Activated CD4-positive, alpha-beta T cell treated with anti-CD3 and anti-CD28 coated beads, Interleukin-2, Interleukin-6, amounts not matched to agents 100 ng/mL and 50 ng/mL, durations not matched to agents 16 hours and 8 hours (primary cell): ENCODE measurements around the gene SCFD2.
A peak's percentile ranks its signal among the peaks of the same experiment; 100 is the strongest.
"Not testable (repeated sequence)": the region's sequence is repeated elsewhere in the genome, so short reads cannot be mapped to it uniquely, and the experiment has no call there.

ENCODE experiments used
- DNase-seq: peaks from one replicate; pipeline ENCODE4 v3.0.0-alpha.2; 2020

SCFD2 gene

DNA sequence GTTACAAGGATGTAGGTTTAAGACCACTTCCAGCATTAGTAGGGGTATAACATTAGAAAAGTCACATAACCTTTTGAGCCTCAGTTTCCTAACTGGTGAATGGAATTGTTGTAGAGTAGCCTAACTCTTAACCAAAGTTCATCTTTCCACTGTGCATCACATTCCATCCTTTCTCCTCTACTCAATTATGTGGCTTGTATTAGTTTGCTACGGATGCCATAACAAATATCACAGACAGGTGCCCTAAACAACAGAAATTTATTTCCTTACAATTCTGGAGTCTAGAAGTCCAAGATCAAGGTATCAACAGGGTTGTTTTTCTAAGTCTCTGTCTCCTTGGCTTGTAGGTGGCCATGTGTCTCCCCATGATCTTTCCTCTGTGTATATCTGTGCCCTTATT, 271.8 kb downstream of the SCFD2 start:
- no peak for DNase-seq

DNA sequence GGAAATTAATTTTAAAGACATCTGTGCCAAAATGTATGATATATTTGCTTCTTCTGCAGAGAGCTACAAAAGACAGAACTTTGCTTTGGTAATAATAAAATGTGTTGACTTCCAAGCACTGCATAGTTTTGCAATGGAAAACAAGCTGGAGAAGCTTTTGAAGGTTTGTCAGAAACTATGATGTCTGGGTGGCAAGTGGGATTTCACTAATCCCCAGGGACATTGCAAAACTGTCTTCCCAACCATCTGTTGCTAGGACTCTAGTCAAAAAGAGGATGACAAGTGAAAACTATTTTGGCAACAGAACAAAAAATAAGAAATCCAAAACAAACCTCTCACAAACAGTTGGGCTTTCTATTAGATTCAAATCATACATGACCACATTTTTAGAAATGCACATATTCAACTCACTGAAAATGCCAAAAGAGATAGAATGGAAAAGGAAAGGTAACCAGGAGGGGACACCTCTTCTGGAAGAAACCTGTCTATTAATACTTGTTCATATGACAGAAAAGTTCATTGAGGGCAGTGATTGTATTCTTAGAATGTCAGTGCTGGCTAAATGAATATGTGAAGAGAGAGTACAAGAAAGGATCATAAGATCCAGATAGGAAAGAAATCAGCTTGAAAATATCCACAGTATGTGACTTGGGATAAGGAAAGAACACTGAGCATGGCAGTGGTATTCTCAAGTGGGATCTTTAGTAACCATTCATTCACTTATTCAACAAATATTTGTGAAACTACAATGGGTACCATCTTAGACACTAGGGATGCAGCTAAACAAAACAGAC, 275.7 kb downstream of the SCFD2 start:
- no peak for DNase-seq

- no peak for DNase-seq
These were observed 277.7 kb downstream of the SCFD2 start for GRCh38 chr4:53088152-53088551.

GRCh38 chr4:53076374-53076958, 289.4 kb downstream of the SCFD2 start:
- DNase-seq: no peak

GRCh38 chr4:53075162-53075785, 290.6 kb downstream of the SCFD2 start:
- peak; percentile 38 for DNase-seq

DNA sequence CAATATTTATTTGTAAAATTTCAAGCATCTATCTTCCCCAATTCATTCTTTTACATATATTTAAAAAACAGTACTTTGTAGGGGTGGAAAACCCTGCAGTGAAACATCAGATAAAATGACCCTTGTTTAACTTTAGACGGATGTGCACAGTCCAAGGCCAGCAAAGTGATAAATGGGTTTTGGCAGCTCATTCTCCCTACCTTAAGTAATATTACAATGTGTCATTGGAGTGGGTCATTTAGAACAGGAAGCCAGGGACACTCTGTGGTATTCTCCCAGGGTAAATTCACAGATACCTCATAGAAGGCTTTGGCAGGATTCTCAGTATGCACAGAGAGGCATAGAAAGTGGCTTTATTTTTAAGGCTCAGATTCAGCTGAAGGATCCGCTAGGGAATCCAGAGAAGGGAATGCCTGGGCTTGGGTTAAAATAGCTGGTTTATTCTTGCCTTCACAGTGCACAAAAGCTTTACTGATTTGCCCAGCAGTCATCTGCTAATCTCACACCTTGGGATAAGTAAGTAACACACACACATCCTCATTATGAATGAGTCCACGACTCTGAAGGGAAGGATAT, 297.0 kb downstream of the SCFD2 start:
- DNase-seq: no peak

GRCh38 chr4:53067125-53067802, 298.6 kb downstream of the SCFD2 start:
- peak; percentile 6 for DNase-seq

GRCh38 chr4:53066155-53066554, 299.7 kb downstream of the SCFD2 start:
- no peak for DNase-seq

DNA sequence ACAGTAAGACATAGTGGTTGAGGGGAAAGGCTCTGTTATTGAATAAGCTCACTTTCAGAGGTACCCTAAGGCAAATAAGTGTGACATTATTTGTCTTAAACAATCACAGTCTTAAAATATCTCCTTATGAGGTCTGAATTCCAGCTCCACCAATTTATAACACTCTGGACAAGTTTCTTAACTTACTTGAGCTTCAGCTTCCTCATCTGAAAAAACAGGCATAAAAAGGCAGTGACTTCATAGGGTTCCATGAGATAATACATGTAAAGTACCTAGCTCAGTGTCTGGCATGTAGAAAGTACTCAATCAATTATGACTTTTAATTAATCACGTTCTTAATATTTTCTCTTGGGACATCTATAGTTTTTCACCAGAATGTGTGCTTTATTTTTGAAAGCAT, 301.3 kb downstream of the SCFD2 start:
- DNase-seq: no peak

GRCh38 chr4:53061091-53061850, 304.6 kb downstream of the SCFD2 start:
- no peak for DNase-seq

DNA sequence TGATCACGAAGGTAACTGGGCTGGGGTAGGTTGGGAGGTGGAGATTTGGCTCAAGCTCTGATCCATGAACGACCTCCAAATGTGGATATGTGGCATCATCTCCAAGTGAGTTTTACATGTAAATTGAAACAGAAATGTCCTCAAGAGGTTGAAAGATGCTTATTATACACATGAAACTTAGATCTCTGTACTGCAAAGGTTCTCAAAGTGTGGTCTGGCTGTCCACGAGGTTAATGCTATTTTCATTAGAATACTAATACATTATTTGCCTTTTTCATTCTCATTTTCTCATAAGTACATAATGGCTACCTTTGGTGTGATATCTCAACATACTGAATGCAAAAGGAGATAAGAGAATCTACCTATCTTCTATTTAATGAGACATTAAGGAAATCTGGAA, 305.6 kb downstream of the SCFD2 start:
- no peak for DNase-seq

GRCh38 chr4:53059871-53060270, 306.0 kb downstream of the SCFD2 start:
- no peak for DNase-seq

DNA sequence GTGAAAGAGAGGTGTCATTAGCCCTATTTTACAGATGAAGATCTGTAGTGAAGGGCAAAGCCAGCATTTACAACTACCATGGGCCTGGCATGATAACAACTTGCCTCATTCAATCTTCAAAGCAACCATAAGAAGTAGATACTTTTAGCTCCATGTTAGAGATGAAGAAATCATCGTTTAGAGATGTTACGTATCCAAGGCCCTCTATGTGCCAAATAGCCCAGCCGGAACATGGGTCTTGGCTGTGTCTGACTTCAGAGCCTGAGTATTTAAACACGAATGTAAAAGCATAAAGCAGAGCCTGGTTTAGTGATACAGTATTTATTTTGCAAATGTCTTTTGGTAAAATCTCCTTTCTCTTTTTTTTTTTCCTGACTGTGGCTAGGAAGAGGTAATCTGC, 306.6 kb downstream of the SCFD2 start:
- DNase-seq: no peak

DNA sequence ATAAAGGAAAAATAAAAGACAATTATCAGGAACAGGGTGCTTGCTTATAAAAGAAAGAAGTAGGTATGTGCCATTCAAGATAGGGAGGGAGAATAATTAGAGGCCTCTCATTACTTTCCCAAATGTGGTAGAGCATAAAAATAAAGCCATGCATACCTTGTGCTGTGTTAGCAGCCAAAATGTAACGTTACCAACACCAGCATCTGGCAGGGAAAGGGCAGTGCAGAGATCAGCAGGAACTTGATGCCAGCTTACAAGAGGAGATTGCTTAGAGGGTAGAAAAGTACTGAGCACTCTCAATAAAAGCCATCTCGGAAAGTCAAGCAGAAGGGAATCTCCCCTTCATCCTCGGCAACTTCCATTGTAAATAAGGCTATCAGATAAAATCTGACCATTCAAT, 308.2 kb downstream of the SCFD2 start:
- DNase-seq: no peak

DNA sequence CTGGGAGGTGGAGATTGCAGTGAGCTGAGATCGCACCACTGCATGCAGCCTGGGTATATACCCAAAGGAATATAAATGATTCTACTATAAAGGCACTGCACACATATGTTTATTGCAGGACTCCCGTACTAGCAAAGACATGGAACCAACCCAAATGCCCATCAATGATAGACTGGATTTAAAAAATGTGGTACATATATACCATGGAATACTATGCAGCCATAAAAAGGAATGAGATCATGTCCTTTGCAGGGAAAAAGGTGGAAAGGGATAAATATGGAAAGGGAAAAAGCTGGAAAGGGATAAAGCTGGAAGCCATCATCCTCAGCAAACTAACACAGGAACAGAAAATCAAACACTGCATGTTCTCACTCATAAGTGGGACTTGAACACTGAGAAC, 308.8 kb downstream of the SCFD2 start:
- not testable (repeated sequence) for DNase-seq

DNA sequence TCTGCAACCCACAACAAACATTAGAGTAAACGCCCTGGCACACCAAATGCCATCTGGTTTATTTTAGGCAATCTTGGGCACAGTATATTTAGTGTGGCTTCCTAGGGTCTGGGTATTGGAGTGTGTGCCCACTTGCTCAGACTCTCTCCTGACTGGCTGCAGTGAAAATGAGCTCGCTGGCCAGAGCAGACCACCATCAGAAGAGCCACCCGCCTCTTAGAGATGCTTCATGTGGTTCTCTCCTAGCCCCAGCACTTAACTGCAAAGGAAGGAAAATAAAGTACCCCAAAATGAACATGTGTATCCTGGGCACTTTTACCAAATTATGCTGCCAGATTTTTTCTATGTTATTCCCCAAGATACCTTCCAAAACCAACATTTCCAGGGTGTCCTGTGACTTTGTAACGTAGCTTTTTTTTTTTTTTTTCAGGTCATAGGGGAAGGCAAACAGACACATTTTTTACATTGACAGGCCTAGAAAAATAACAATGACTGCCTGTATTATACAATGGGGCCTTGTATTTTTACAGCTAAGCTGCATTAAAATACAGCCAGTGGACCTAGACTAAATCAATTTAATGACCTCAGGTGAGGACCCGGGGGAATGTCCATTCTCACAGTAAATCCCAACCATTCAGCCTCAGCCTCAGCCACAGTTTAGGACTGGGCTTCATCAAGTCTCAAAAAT, 310.0 kb downstream of the SCFD2 start:
- DNase-seq: no peak

GRCh38 chr4:53055274-53055673, 310.6 kb downstream of the SCFD2 start:
- no peak for DNase-seq

DNA sequence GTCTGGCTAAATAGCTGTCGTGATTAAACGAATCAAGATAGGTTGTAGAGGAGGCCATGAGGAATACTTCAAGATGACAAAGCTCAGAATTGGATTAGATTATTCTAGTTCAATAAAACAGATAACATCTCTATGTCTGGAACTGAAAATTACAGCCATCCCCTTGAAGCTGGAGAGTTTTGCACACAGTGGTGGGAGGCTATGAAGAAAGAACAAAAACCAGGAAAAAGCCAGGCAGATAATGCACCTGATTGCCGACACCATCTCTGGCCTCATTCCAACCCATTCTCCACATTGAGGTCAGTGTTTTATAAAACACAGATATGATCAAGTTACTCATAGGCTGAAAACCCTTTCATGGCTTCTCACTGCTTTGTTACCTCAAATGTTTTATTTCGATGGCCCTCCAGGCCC, 315.5 kb downstream of the SCFD2 start:
- DNase-seq: no peak

GRCh38 chr4:53049528-53049927, 316.3 kb downstream of the SCFD2 start:
- no peak for DNase-seq

- no peak for DNase-seq
These were observed 321.3 kb downstream of the SCFD2 start for GRCh38 chr4:53044651-53044960.

GRCh38 chr4:53043891-53044650, 321.8 kb downstream of the SCFD2 start:
- DNase-seq: no peak
